Stomach (tissue), 9 donors: ENCODE results near the gene PCBP3. TPM values are rescaled to one million over a fixed set of nuclear protein-coding genes. Genes with fewer than 3 reads are reported as not detected.

Source experiments
- DNase-seq, 2 donors: peaks; one replicate each; pipeline versions ENCODE4 v3.0.0 to v3.0.0-alpha.2; 2013 to 2019
- H3K27ac ChIP-seq, 5 donors: fragments of 200-600 bp in 4 of 5; sonication (generic) in 4 of 5; one replicate each; pipeline ENCODE4 v1.5.1; 2013 to 2019; ENCODE audit warnings: mild to moderate bottlenecking in 1 of 5, moderate library complexity in 1 of 5
- H3K27me3 ChIP-seq, 3 donors: fragments of 200-600 bp; sonication (generic); one replicate each; pipeline ENCODE4 v1.5.1; 2017 to 2019; ENCODE audit warnings: mixed run types in 1 of 3
- H3K36me3 ChIP-seq, 4 donors: fragments of 200-600 bp; sonication (generic); 1 replicate in 3 of 4; 2 replicates in 1 of 4; pipeline ENCODE4 v1.5.1; 2016 to 2019
- H3K4me1 ChIP-seq, 4 donors: fragments of 200-600 bp; sonication (generic); one replicate each; pipeline ENCODE4 v1.5.1; 2016 to 2019
- H3K4me3 ChIP-seq, 4 donors: fragments of 200-600 bp; sonication (generic) in 3 of 4; one replicate each; pipeline ENCODE4 v1.5.1; 2016 to 2019; ENCODE audit warnings: mild to moderate bottlenecking in 1 of 4
- H3K9me3 ChIP-seq, 4 donors: fragments of 200-600 bp; sonication (generic); one replicate each; pipeline ENCODE4 v1.5.1; 2016 to 2019
- CTCF ChIP-seq, 7 experiments: fragments of 450-650 bp in 4 of 7; fragments of 200-600 bp in 3 of 7; sonication (generic) in 3 of 7; IDR thresholded peaks; one replicate each; pipeline ENCODE4 v1.5.1; 2016 to 2019; ENCODE audit warnings: antibody characterized with exemption in 7 of 7, control low read depth in 2 of 7, mild to moderate bottlenecking in 1 of 7
- EP300 ChIP-seq: sonication (generic); formaldehyde crosslinking; IDR thresholded peaks from one replicate; pipeline ENCODE4 v1.6.1; 2017; ENCODE audit warnings: antibody characterized with exemption
- POLR2A ChIP-seq, 4 donors: fragments of 450-650 bp; IDR thresholded peaks; one replicate each; pipeline ENCODE4 v1.6.1; 2016; ENCODE audit warnings: antibody characterized with exemption in 4 of 4, control low read depth in 2 of 4, mild to moderate bottlenecking in 1 of 4, moderate library complexity in 1 of 4
- POLR2AphosphoS5 ChIP-seq, 3 donors: sonication (generic); formaldehyde crosslinking; IDR thresholded peaks; one replicate each; pipeline ENCODE4 v1.6.1; 2016; ENCODE audit warnings: antibody characterized with exemption in 3 of 3
- WGBS, 5 donors: extraction: QIAGEN DNeasy Blood & Tissue Kit in 3 of 5; methylation state at CpG; one replicate each; pipeline versions ENCODE4 v1.1.5 to v1.1.7; 2013 to 2018; 5-methylcytosine and 5-hydroxymethylcytosine counted together
- intact Hi-C: fragments of 100-400 bp; cut with DNase I; formaldehyde crosslinking; loops from one replicate; pipeline ENCODE4 v1.15.1; 2023; ENCODE audit warnings: low total_unique reads
- polyA plus RNA-seq, 3 donors: library from polyadenylated mRNA; stranded (reverse); fragments of 200-250 nt; gene quantifications; one replicate each; pipeline ENCODE4 v1.2.3, GENCODE V29; 2013
- total RNA-seq, 5 donors: library from RNA; depleted of rRNA; stranded (reverse); fragments of >200 nt; gene quantifications; one replicate each; pipeline versions ENCODE4 v1.1.0 to v1.2.3, GENCODE V29; 2014 to 2016
- donor health status: healthy with polysubstance abuse.
- donor health status: Bipolar disorder and iron deficiency.
- donor health status: healthy.

The PCBP3 gene
- total and polyA plus RNA-seq, 8 donors: 1.8 to 10.9 (median 3.3) TPM; not detected in 3

GRCh38 chr21:45927851-45928850, 284.6 kb downstream of the PCBP3 start:
- no peaks in the 10 kb centered on the region for H3K36me3 ChIP-seq
- TF ChIP-seq CTCF (IDR thresholded peaks at IDR 0.05) (no peak), POLR2AphosphoS5 (IDR thresholded peaks at IDR 0.05) (no peak), POLR2A (IDR thresholded peaks at IDR 0.05) (no peak), EP300 (no peak)
- intact Hi-C loops: no loop called here
- peaks cover 0 to 16% (median 0%) of the 10 kb centered on the region in 3 donors for H3K27me3 ChIP-seq
- no peak overlapping the region for H3K27ac ChIP-seq
- H3K9me3 ChIP-seq: no peaks in the 10 kb centered on the region
- 79 to 90% (median 85%) methylated on average over 26 to 34 of the region's 34 CpGs for WGBS, 5 donors
- no peak for DNase-seq
- peaks cover 0 to 3% (median 1%) of the 10 kb centered on the region in 4 donors for H3K4me1 ChIP-seq
- H3K4me3 ChIP-seq: no peak overlapping the region

- H3K4me3 ChIP-seq: no peak overlapping the region
- WGBS, 5 donors: 81 to 95% (median 87%) methylated on average over 8 to 11 of the region's 11 CpGs
- H3K4me1 ChIP-seq: no peaks in the 10 kb centered on the region
- DNase-seq: no peak
- intact Hi-C loops: no loop called here
- H3K36me3 ChIP-seq: no peaks in the 10 kb centered on the region
- H3K9me3 ChIP-seq: peaks cover 0 to 2% (median 0%) of the 10 kb centered on the region in 4 donors
- no peak overlapping the region for H3K27ac ChIP-seq
- peaks cover 0 to 16% (median 0%) of the 10 kb centered on the region in 3 donors for H3K27me3 ChIP-seq
- TF ChIP-seq EP300: no peak
- no peak for TF ChIP-seq POLR2A (IDR thresholded peaks at IDR 0.05)
- TF ChIP-seq POLR2AphosphoS5 (IDR thresholded peaks at IDR 0.05): no peak
- TF ChIP-seq CTCF (IDR thresholded peaks at IDR 0.05): no peak
Measured at GRCh38 chr21:45929449-45929848, 285.9 kb downstream of the PCBP3 start.

DNA sequence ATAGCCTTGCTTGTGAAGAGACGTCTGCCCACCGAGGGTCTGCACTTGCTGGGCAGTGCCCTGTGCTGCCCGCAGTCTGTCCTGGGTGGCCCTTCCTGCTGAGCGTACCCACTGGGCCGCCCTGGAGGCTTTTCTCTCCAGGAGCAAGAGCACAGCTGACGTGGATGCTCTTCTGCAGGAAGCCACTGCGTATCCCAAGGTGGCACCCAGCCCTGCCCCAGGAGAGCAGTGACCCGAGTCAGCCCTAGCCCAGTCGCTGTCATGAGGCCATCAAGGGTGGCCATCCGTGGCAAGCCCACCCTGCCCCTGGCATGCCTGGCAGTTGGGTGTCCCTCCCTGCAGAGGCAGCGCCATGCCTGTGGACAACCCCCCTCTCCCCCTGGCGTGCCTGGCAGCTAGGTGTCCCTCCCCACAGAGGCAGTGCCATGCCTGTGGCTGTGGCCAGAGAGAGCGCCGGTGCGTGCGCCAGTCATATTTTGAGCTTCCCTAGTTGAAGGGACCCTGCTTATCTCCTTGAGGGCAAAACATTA, 286.8 kb downstream of the PCBP3 start:
- no peak for DNase-seq
- H3K9me3 ChIP-seq: peaks cover 0 to 10% (median 6%) of the 10 kb centered on the region in 4 donors
- H3K27ac ChIP-seq: no peak overlapping the region
- TF ChIP-seq POLR2AphosphoS5 (IDR thresholded peaks at IDR 0.05) (no peak), CTCF (IDR thresholded peaks at IDR 0.05) (no peak), POLR2A (IDR thresholded peaks at IDR 0.05) (no peak), EP300 (no peak)
- H3K4me1 ChIP-seq: no peaks in the 10 kb centered on the region
- intact Hi-C loops: no loop called here
- H3K27me3 ChIP-seq: peaks cover 0 to 16% (median 0%) of the 10 kb centered on the region in 3 donors
- 85 to 92% (median 90%) methylated on average over 8 to 16 of the region's 16 CpGs for WGBS, 5 donors
- H3K4me3 ChIP-seq: no peak overlapping the region
- no peaks in the 10 kb centered on the region for H3K36me3 ChIP-seq

DNA sequence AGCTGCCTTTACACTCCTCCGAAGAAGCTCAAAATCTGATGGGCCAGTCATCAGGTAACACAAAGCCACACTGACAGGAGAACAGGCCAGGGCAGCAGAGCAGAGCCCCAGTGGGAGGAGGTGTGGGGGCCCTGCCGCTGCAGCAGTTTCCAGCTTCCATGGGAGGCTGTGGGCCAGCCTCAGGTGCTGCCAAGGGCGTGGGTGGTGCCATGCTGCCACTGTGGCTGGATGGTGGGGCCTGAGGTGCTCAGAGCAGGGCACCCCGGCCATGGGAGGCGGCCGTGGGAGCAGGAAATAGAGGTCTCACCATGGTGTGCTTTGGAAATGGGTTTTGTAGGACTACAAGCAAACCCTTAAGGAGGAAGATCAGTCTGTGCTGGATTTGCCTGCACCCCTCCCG, 287.3 kb downstream of the PCBP3 start:
- peaks cover 4 to 15% (median 10%) of the 10 kb centered on the region in 4 donors for H3K9me3 ChIP-seq
- peaks cover 0 to 16% (median 0%) of the 10 kb centered on the region in 3 donors for H3K27me3 ChIP-seq
- no peaks in the 10 kb centered on the region for H3K36me3 ChIP-seq
- no peaks in the 10 kb centered on the region for H3K4me1 ChIP-seq
- intact Hi-C loops: no loop called here
- DNase-seq: no peak
- no peak overlapping the region for H3K27ac ChIP-seq
- 73 to 85% (median 80%) methylated on average over 7 of the region's 7 CpGs for WGBS, 5 donors
- no peak for TF ChIP-seq EP300
- TF ChIP-seq POLR2AphosphoS5 (IDR thresholded peaks at IDR 0.05): no peak
- TF ChIP-seq POLR2A (IDR thresholded peaks at IDR 0.05): no peak
- TF ChIP-seq CTCF (IDR thresholded peaks at IDR 0.05): no peak
- no peak overlapping the region for H3K4me3 ChIP-seq
